HEK293 (cell line): ENCODE measurements around the gene FADS1.
A peak's percentile ranks its signal among the peaks of the same experiment; 100 is the strongest.

Source experiments
- BCL6B ChIP-seq: fragments of 450-650 bp; formaldehyde crosslinking; IDR thresholded peaks from 2 replicates; pipeline ENCODE4 v1.5.1; 2017; ENCODE audit warnings: missing biosample characterization, missing genetic modification characterization
- FEZF1 ChIP-seq: fragments of 450-650 bp; formaldehyde crosslinking; IDR thresholded peaks from 2 replicates; pipeline ENCODE4 v1.5.1; 2016; ENCODE audit warnings: missing biosample characterization, missing genetic modification characterization
- GLI4 ChIP-seq: fragments of 450-650 bp; formaldehyde crosslinking; IDR thresholded peaks from 2 replicates; pipeline ENCODE4 v1.5.1; 2016; ENCODE audit warnings: missing biosample characterization, missing genetic modification characterization
- HOXA7 ChIP-seq: sonication (generic); formaldehyde crosslinking; IDR thresholded peaks from 2 replicates; pipeline ENCODE4 v1.8.1; 2022; ENCODE audit warnings: missing genetic modification reagents, borderline replicate concordance
- HOXD13 ChIP-seq: sonication (generic); formaldehyde crosslinking; IDR thresholded peaks from 2 replicates; pipeline ENCODE4 v1.8.0; 2022; ENCODE audit warnings: missing genetic modification reagents, borderline replicate concordance
- KLF10 ChIP-seq: fragments of 450-650 bp; IDR thresholded peaks from 2 replicates; pipeline ENCODE4 v1.5.1; 2018; ENCODE audit warnings: missing biosample characterization, mild to moderate bottlenecking, missing genetic modification characterization
- MYNN ChIP-seq: fragments of 450-650 bp; formaldehyde crosslinking; IDR thresholded peaks from 2 replicates; pipeline ENCODE4 v1.5.1; 2016; ENCODE audit warnings: missing biosample characterization, missing genetic modification characterization, borderline replicate concordance
- PRDM1 ChIP-seq: fragments of 450-650 bp; formaldehyde crosslinking; IDR thresholded peaks from 2 replicates; pipeline ENCODE4; 2016; ENCODE audit warnings: missing biosample characterization, missing genetic modification characterization
- SP2 ChIP-seq: fragments of 450-650 bp; formaldehyde crosslinking; IDR thresholded peaks from 2 replicates; pipeline ENCODE4 v1.5.1; 2016; ENCODE audit warnings: missing biosample characterization, missing genetic modification characterization
- YY2 ChIP-seq: fragments of 450-650 bp; formaldehyde crosslinking; IDR thresholded peaks from 2 replicates; pipeline ENCODE4 v1.5.1; 2016; ENCODE audit warnings: missing biosample characterization, missing genetic modification characterization
- ZBTB1 ChIP-seq: fragments of 450-650 bp; formaldehyde crosslinking; IDR thresholded peaks from 2 replicates; pipeline ENCODE4 v1.5.1; 2016; ENCODE audit warnings: missing biosample characterization, missing genetic modification characterization
- ZBTB6 ChIP-seq: fragments of 450-650 bp; formaldehyde crosslinking; IDR thresholded peaks from 2 replicates; pipeline ENCODE4 v1.5.1; 2017; ENCODE audit warnings: missing biosample characterization, missing genetic modification characterization
- ZBTB8A ChIP-seq: fragments of 450-650 bp; formaldehyde crosslinking; IDR thresholded peaks from 2 replicates; pipeline ENCODE4 v1.5.1; 2016; ENCODE audit warnings: missing biosample characterization, missing genetic modification characterization
- ZNF133 ChIP-seq: fragments of 450-650 bp; formaldehyde crosslinking; IDR thresholded peaks from 2 replicates; pipeline ENCODE4 v1.5.1; 2016; ENCODE audit warnings: missing biosample characterization, missing genetic modification characterization
- ZNF146 ChIP-seq: fragments of 450-650 bp; formaldehyde crosslinking; IDR thresholded peaks from 2 replicates; pipeline ENCODE4 v1.5.1; 2016; ENCODE audit warnings: missing biosample characterization, missing genetic modification characterization
- ZNF16 ChIP-seq: fragments of 450-650 bp; formaldehyde crosslinking; IDR thresholded peaks from 2 replicates; pipeline ENCODE4 v1.5.1; 2016; ENCODE audit warnings: low read depth, missing biosample characterization, missing genetic modification characterization
- ZNF202 ChIP-seq: fragments of 450-650 bp; formaldehyde crosslinking; IDR thresholded peaks from 2 replicates; pipeline ENCODE4 v1.5.1; 2016; ENCODE audit warnings: missing biosample characterization, missing genetic modification characterization, borderline replicate concordance
- ZNF223 ChIP-seq: fragments of 450-650 bp; formaldehyde crosslinking; IDR thresholded peaks from 2 replicates; pipeline ENCODE4 v1.5.1; 2016; ENCODE audit warnings: missing biosample characterization, missing genetic modification characterization
- ZNF292 ChIP-seq: fragments of 450-650 bp; formaldehyde crosslinking; IDR thresholded peaks from 2 replicates; pipeline ENCODE4 v1.5.1; 2016; ENCODE audit warnings: low read depth, missing biosample characterization, missing genetic modification characterization, borderline replicate concordance
- ZNF350 ChIP-seq: fragments of 450-650 bp; formaldehyde crosslinking; IDR thresholded peaks from 2 replicates; pipeline ENCODE4 v1.5.0; 2017; ENCODE audit warnings: missing biosample characterization, mild to moderate bottlenecking, missing genetic modification characterization
- ZNF391 ChIP-seq: fragments of 450-650 bp; formaldehyde crosslinking; IDR thresholded peaks from 2 replicates; pipeline ENCODE4 v1.5.1; 2016; ENCODE audit warnings: low read depth, missing biosample characterization, missing genetic modification characterization, borderline replicate concordance
- ZNF404 ChIP-seq: fragments of 450-650 bp; formaldehyde crosslinking; IDR thresholded peaks from 2 replicates; pipeline ENCODE4 v1.5.1; 2017; ENCODE audit warnings: missing biosample characterization, missing genetic modification characterization
- ZNF48 ChIP-seq: fragments of 450-650 bp; formaldehyde crosslinking; IDR thresholded peaks from 2 replicates; pipeline ENCODE4 v1.5.1; 2016; ENCODE audit warnings: missing biosample characterization, missing genetic modification characterization
- ZNF521 ChIP-seq: fragments of 450-650 bp; formaldehyde crosslinking; IDR thresholded peaks from 2 replicates; pipeline ENCODE4 v1.5.1; 2017; ENCODE audit warnings: missing biosample characterization, mild to moderate bottlenecking, missing genetic modification characterization
- ZNF549 ChIP-seq: fragments of 450-650 bp; IDR thresholded peaks from 2 replicates; pipeline ENCODE4 v1.5.1; 2018; ENCODE audit warnings: missing biosample characterization, missing genetic modification characterization, mild to moderate bottlenecking, inconsistent platforms, moderate library complexity
- ZNF558 ChIP-seq: fragments of 450-650 bp; formaldehyde crosslinking; IDR thresholded peaks from 2 replicates; pipeline ENCODE4 v1.5.1; 2016; ENCODE audit warnings: missing biosample characterization, missing genetic modification characterization
- ZNF626 ChIP-seq: fragments of 450-650 bp; sonication (Bioruptor Pico); formaldehyde crosslinking; IDR thresholded peaks from 2 replicates; pipeline ENCODE4 v1.5.1; 2018; ENCODE audit warnings: missing biosample characterization, missing genetic modification characterization, inconsistent platforms
- ZNF660 ChIP-seq: fragments of 450-650 bp; IDR thresholded peaks from 2 replicates; pipeline ENCODE4 v1.5.1; 2018; ENCODE audit warnings: missing biosample characterization, mild to moderate bottlenecking, missing genetic modification characterization
- ZNF677 ChIP-seq: fragments of 450-650 bp; IDR thresholded peaks from 2 replicates; pipeline ENCODE4 v1.5.0; 2018; ENCODE audit warnings: missing biosample characterization, mild to moderate bottlenecking, missing genetic modification characterization, moderate library complexity
- ZNF776 ChIP-seq: fragments of 450-650 bp; formaldehyde crosslinking; IDR thresholded peaks from 2 replicates; pipeline ENCODE4 v1.5.0; 2017; ENCODE audit warnings: missing biosample characterization, missing genetic modification characterization, borderline replicate concordance
- ZNF785 ChIP-seq: fragments of 450-650 bp; formaldehyde crosslinking; IDR thresholded peaks from 2 replicates; pipeline ENCODE4 v1.5.1; 2016; ENCODE audit warnings: missing biosample characterization, missing genetic modification characterization
- TF ChIP-seq, protein P1 (sequence below): fragments of 450-650 bp; formaldehyde crosslinking; IDR thresholded peaks from 2 replicates; pipeline ENCODE4 v1.5.1; 2016; ENCODE audit warnings: missing biosample characterization, missing genetic modification characterization
- TF ChIP-seq, protein P2 (sequence below): fragments of 450-650 bp; formaldehyde crosslinking; IDR thresholded peaks from 2 replicates; pipeline ENCODE4 v1.5.1; 2016; ENCODE audit warnings: missing biosample characterization, missing genetic modification characterization
- TF ChIP-seq, protein P3 (sequence below): fragments of 450-650 bp; formaldehyde crosslinking; IDR thresholded peaks from 2 replicates; pipeline ENCODE4 v1.5.1; 2016; ENCODE audit warnings: missing biosample characterization, missing genetic modification characterization

The FADS1 gene

GRCh38 chr11:61828629-61829407 lies 12.0 kb upstream of the FADS1 start (continued):
- TF ChIP-seq ZBTB1 (tag by site-specific recombination) (no peak), ZNF48 (tag by site-specific recombination) (no peak), ZNF677 (tag by site-specific recombination) (no peak), ZNF202 (tag by site-specific recombination) (no peak), ZNF521 (tag by site-specific recombination) (no peak), KLF10 (tag by site-specific recombination) (no peak), PRDM1 (tag by site-specific recombination) (no peak), ZNF404 (tag by site-specific recombination) (no peak), ZNF549 (tag by site-specific recombination) (no peak), ZBTB6 (tag by site-specific recombination) (no peak), ZNF350 (tag by site-specific recombination) (no peak), MYNN (tag by site-specific recombination) (no peak), ZNF16 (no peak), ZBTB8A (tag by site-specific recombination) (no peak), HOXD13 (CRISPR knock-in tag) (no peak), ZNF626 (tag by site-specific recombination) (no peak), FEZF1 (tag by site-specific recombination) (no peak), HOXA7 (CRISPR knock-in tag) (no peak), ZNF776 (tag by site-specific recombination) (no peak), BCL6B (no peak), GLI4 (tag by site-specific recombination) (no peak), ZNF558 (tag by site-specific recombination) (no peak), ZNF785 (tag by site-specific recombination) (no peak), ZNF292 (tag by site-specific recombination) (no peak), ZNF223 (tag by site-specific recombination) (no peak), ZNF133 (tag by site-specific recombination) (no peak), ZNF660 (tag by site-specific recombination) (0 out of 2 replicates have a peak, but pooled peaks have one; percentile 45), SP2 (tag by site-specific recombination) (peak; percentile 57), ZNF391 (tag by site-specific recombination) (no peak), YY2 (tag by site-specific recombination) (no peak), ZNF146 (tag by site-specific recombination) (no peak)
- TF ChIP-seq, protein P1, sequence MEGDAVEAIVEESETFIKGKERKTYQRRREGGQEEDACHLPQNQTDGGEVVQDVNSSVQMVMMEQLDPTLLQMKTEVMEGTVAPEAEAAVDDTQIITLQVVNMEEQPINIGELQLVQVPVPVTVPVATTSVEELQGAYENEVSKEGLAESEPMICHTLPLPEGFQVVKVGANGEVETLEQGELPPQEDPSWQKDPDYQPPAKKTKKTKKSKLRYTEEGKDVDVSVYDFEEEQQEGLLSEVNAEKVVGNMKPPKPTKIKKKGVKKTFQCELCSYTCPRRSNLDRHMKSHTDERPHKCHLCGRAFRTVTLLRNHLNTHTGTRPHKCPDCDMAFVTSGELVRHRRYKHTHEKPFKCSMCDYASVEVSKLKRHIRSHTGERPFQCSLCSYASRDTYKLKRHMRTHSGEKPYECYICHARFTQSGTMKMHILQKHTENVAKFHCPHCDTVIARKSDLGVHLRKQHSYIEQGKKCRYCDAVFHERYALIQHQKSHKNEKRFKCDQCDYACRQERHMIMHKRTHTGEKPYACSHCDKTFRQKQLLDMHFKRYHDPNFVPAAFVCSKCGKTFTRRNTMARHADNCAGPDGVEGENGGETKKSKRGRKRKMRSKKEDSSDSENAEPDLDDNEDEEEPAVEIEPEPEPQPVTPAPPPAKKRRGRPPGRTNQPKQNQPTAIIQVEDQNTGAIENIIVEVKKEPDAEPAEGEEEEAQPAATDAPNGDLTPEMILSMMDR (tag by site-specific recombination), result peak; percentile 69
- TF ChIP-seq, protein P2, sequence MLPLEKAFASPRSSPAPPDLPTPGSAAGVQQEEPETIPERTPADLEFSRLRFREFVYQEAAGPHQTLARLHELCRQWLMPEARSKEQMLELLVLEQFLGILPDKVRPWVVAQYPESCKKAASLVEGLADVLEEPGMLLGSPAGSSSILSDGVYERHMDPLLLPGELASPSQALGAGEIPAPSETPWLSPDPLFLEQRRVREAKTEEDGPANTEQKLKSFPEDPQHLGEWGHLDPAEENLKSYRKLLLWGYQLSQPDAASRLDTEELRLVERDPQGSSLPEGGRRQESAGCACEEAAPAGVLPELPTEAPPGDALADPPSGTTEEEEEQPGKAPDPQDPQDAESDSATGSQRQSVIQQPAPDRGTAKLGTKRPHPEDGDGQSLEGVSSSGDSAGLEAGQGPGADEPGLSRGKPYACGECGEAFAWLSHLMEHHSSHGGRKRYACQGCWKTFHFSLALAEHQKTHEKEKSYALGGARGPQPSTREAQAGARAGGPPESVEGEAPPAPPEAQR (tag by site-specific recombination), result no peak
- TF ChIP-seq, protein P3, sequence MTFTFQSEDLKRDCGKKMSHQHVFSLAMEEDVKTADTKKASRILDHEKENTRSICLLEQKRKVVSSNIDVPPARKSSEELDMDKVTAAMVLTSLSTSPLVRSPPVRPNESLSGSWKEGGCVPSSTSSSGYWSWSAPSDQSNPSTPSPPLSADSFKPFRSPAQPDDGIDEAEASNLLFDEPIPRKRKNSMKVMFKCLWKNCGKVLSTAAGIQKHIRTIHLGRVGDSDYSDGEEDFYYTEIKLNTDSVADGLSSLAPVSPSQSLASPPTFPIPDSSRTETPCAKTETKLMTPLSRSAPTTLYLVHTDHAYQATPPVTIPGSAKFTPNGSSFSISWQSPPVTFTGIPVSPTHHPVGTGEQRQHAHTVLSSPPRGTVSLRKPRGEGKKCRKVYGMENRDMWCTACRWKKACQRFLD, result no peak
